ENCODE data around the gene PHC2. TPM values are rescaled to one million over a fixed set of nuclear protein-coding genes. Genes with fewer than 3 reads are reported as not detected.
A peak's percentile ranks its signal among the peaks of the same experiment; 100 is the strongest.

The PHC2 gene
- polyA plus RNA-seq, 1 donor from 2014 or later = 171 TPM

DNA sequence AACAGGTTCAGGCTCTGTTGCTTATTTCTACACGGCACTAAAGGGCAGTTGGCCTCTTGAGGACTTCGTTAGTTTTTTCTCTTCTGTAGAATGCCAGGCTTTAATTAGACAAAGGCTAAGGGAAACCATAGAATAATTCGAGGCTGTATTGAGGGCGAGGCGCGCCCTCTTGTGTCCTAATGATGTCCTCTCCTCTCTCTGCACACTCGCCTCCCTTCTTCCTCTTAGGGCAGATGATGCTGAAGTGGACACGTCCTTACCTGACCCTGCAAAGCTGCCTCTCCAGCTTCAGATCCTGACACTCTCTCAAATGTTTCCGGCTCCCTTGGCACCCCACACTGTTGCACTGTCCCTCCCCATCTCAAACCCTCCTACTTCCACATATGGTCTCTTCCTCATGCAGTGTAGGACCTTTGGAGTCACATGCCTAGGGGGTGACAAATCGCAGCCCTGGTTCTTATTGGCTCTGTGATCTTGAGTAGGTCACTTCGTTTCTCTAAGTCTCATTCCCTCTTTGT, 39.7 kb upstream of the PHC2 start:
- no peaks in the 10 kb centered on the region for H3K9me2 ChIP-seq (ENCODE audit: insufficient read depth, low read length)
- peaks cover 14% of the 10 kb centered on the region for H3K79me2 ChIP-seq (replicated peaks; ENCODE audit: insufficient read depth, low read length)
- no peaks in the 10 kb centered on the region for H3K36me3 ChIP-seq (ENCODE audit: insufficient read depth, low read length)
- no peaks in the 10 kb centered on the region for H3F3A ChIP-seq (ENCODE audit: insufficient read depth, low read length, poor library complexity, severe bottlenecking)
- no peaks in the 10 kb centered on the region for H3K27me3 ChIP-seq (ENCODE audit: insufficient read depth, low read depth, low read length)
- no peaks in the 10 kb centered on the region for H3K9me3 ChIP-seq (ENCODE audit: low read length)
- TF ChIP-seq EZH2 (IDR thresholded peaks at IDR 0.05; ENCODE audit: borderline replicate concordance, insufficient read depth, low read length, poor library complexity, severe bottlenecking) = no peak
- TF ChIP-seq, protein P1, sequence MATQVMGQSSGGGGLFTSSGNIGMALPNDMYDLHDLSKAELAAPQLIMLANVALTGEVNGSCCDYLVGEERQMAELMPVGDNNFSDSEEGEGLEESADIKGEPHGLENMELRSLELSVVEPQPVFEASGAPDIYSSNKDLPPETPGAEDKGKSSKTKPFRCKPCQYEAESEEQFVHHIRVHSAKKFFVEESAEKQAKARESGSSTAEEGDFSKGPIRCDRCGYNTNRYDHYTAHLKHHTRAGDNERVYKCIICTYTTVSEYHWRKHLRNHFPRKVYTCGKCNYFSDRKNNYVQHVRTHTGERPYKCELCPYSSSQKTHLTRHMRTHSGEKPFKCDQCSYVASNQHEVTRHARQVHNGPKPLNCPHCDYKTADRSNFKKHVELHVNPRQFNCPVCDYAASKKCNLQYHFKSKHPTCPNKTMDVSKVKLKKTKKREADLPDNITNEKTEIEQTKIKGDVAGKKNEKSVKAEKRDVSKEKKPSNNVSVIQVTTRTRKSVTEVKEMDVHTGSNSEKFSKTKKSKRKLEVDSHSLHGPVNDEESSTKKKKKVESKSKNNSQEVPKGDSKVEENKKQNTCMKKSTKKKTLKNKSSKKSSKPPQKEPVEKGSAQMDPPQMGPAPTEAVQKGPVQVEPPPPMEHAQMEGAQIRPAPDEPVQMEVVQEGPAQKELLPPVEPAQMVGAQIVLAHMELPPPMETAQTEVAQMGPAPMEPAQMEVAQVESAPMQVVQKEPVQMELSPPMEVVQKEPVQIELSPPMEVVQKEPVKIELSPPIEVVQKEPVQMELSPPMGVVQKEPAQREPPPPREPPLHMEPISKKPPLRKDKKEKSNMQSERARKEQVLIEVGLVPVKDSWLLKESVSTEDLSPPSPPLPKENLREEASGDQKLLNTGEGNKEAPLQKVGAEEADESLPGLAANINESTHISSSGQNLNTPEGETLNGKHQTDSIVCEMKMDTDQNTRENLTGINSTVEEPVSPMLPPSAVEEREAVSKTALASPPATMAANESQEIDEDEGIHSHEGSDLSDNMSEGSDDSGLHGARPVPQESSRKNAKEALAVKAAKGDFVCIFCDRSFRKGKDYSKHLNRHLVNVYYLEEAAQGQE (IDR thresholded peaks at IDR 0.05; ENCODE audit: borderline replicate concordance) = no peak
- TF ChIP-seq SMC3 (conservative IDR thresholded peaks at IDR 0.05; ENCODE audit: poor library complexity) = peak; percentile 88
- TF ChIP-seq RAD21 (conservative IDR thresholded peaks at IDR 0.05) = peak; percentile 93
- no peak for TF ChIP-seq MXI1 (conservative IDR thresholded peaks at IDR 0.05; ENCODE audit: poor library complexity, severe bottlenecking)
- no peak for TF ChIP-seq EP300 (conservative IDR thresholded peaks at IDR 0.05; ENCODE audit: poor library complexity, severe bottlenecking)
- no peak for TF ChIP-seq TAF1 (IDR thresholded peaks at IDR 0.05; ENCODE audit: low read depth)
- TF ChIP-seq, protein P2, sequence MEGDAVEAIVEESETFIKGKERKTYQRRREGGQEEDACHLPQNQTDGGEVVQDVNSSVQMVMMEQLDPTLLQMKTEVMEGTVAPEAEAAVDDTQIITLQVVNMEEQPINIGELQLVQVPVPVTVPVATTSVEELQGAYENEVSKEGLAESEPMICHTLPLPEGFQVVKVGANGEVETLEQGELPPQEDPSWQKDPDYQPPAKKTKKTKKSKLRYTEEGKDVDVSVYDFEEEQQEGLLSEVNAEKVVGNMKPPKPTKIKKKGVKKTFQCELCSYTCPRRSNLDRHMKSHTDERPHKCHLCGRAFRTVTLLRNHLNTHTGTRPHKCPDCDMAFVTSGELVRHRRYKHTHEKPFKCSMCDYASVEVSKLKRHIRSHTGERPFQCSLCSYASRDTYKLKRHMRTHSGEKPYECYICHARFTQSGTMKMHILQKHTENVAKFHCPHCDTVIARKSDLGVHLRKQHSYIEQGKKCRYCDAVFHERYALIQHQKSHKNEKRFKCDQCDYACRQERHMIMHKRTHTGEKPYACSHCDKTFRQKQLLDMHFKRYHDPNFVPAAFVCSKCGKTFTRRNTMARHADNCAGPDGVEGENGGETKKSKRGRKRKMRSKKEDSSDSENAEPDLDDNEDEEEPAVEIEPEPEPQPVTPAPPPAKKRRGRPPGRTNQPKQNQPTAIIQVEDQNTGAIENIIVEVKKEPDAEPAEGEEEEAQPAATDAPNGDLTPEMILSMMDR (IDR thresholded peaks at IDR 0.05; ENCODE audit: poor library complexity, severe bottlenecking) = peak; percentile 97
- H3K27ac ChIP-seq (ENCODE audit: low read length) = peak overlapping the region; percentile 35
- H4K20me1 ChIP-seq (ENCODE audit: insufficient read depth) = no peaks in the 10 kb centered on the region
- H3K4me3 ChIP-seq (ENCODE audit: low read length) = no peak overlapping the region
- peak overlapping the region; percentile 46 for H3K9ac ChIP-seq (ENCODE audit: low read length)
- no peak overlapping the region for H3K4me2 ChIP-seq (ENCODE audit: low read length)
- peak overlapping the region; percentile 56 for H2AFZ ChIP-seq (ENCODE audit: low read depth, low read length)

DNA sequence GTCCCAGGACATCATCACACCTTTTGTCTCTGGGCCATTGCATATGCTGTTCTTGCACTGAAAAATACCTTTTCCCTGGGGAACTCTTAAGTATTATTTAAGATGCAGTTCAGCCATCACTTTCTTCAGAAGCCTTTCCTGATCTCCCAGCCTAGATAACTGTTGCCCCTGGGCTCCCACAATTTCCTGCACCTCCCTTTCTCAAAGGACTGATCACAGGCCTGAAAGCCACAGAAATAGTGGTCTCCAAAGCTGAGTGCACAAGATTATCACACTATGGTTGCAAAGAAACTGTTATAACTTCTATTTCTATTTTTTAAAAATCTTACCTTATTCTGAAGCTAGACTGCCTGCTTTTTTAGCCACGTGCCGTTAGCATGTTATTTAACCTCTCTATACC, 38.8 kb upstream of the PHC2 start:
- TF ChIP-seq MXI1 (conservative IDR thresholded peaks at IDR 0.05; ENCODE audit: poor library complexity, severe bottlenecking) = no peak
- H3K27ac ChIP-seq (ENCODE audit: low read length) = no peak overlapping the region

DNA sequence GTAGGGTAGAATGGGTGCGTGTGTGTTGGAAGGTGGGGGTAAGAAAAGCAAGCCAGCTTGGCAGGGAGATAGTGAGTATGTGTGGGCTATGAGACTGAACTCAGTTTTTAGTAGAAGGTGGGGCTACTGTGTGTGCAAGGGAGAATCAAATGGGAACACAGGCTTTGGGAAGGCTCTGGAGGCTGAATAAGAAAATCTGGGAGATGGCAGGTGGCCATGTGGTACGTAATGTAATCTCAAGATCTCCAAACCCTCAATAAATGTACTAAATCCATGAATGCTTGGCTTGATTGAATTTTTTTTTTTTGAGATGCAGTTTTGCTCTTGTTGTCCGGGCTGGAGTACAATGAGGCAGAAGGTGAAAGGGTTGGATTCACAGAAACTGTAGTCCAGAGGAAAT, 38.1 kb upstream of the PHC2 start:
- Histone ChIP-seq H2AFZ (ENCODE audit: low read depth, low read length) (no peak overlapping the region), H3K27ac (ENCODE audit: low read length) (no peak overlapping the region), H3K9me2 (ENCODE audit: insufficient read depth, low read length) (no peaks in the 10 kb centered on the region), H3K9ac (ENCODE audit: low read length) (no peak overlapping the region), H4K20me1 (ENCODE audit: insufficient read depth) (no peaks in the 10 kb centered on the region), H3K27me3 (ENCODE audit: insufficient read depth, low read depth, low read length) (no peaks in the 10 kb centered on the region), H3K79me2 (replicated peaks; ENCODE audit: insufficient read depth, low read length) (peaks cover 13% of the 10 kb centered on the region), H3K36me3 (ENCODE audit: insufficient read depth, low read length) (no peaks in the 10 kb centered on the region), H3F3A (ENCODE audit: insufficient read depth, low read length, poor library complexity, severe bottlenecking) (no peaks in the 10 kb centered on the region), H3K9me3 (ENCODE audit: low read length) (no peaks in the 10 kb centered on the region), H3K4me3 (ENCODE audit: low read length) (no peak overlapping the region), H3K4me2 (ENCODE audit: low read length) (no peak overlapping the region)
- no peak for TF ChIP-seq SMC3 (conservative IDR thresholded peaks at IDR 0.05; ENCODE audit: poor library complexity)
- no peak for TF ChIP-seq EP300 (conservative IDR thresholded peaks at IDR 0.05; ENCODE audit: poor library complexity, severe bottlenecking)
- TF ChIP-seq, protein P1 (IDR thresholded peaks at IDR 0.05; ENCODE audit: borderline replicate concordance) = no peak
- TF ChIP-seq EZH2 (IDR thresholded peaks at IDR 0.05; ENCODE audit: borderline replicate concordance, insufficient read depth, low read length, poor library complexity, severe bottlenecking) = no peak
- no peak for TF ChIP-seq RAD21 (conservative IDR thresholded peaks at IDR 0.05)
- TF ChIP-seq TAF1 (IDR thresholded peaks at IDR 0.05; ENCODE audit: low read depth) = no peak
- TF ChIP-seq POLR2AphosphoS5 (IDR thresholded peaks at IDR 0.05) = no peak
- no peak for TF ChIP-seq MXI1 (conservative IDR thresholded peaks at IDR 0.05; ENCODE audit: poor library complexity, severe bottlenecking)
- TF ChIP-seq, protein P2 (IDR thresholded peaks at IDR 0.05; ENCODE audit: poor library complexity, severe bottlenecking) = no peak

More for the DNA sequence above, 38.8 kb upstream of the PHC2 start:
- H3K4me2 ChIP-seq (ENCODE audit: low read length) = no peak overlapping the region
- peaks cover 14% of the 10 kb centered on the region for H3K79me2 ChIP-seq (replicated peaks; ENCODE audit: insufficient read depth, low read length)
- no peaks in the 10 kb centered on the region for H3K9me2 ChIP-seq (ENCODE audit: insufficient read depth, low read length)
- no peak overlapping the region for H2AFZ ChIP-seq (ENCODE audit: low read depth, low read length)
- H3K9me3 ChIP-seq (ENCODE audit: low read length) = no peaks in the 10 kb centered on the region
- H3F3A ChIP-seq (ENCODE audit: insufficient read depth, low read length, poor library complexity, severe bottlenecking) = no peaks in the 10 kb centered on the region
- H3K36me3 ChIP-seq (ENCODE audit: insufficient read depth, low read length) = no peaks in the 10 kb centered on the region
- no peaks in the 10 kb centered on the region for H3K27me3 ChIP-seq (ENCODE audit: insufficient read depth, low read depth, low read length)
- H3K4me3 ChIP-seq (ENCODE audit: low read length) = no peak overlapping the region
- H4K20me1 ChIP-seq (ENCODE audit: insufficient read depth) = no peaks in the 10 kb centered on the region
- no peak overlapping the region for H3K9ac ChIP-seq (ENCODE audit: low read length)

Data from neural cell (in vitro differentiated cells).